ENCODE measurements around the gene P2RX1. TPM values are rescaled to one million over a fixed set of nuclear protein-coding genes. Genes with fewer than 3 reads are reported as not detected.

P2RX1 gene
- total and polyA plus RNA-seq, 2 experiments from 2014 or later = 3.2 to 3.6 TPM

- no peak for TF ChIP-seq CTCF (IDR thresholded peaks at IDR 0.05; ENCODE audit: low read depth, low read length)
- no peaks in the 10 kb centered on the region for H3K27me3 ChIP-seq
- H3K4me1 ChIP-seq (ENCODE audit: low read depth) = no peaks in the 10 kb centered on the region
- no peaks in the 10 kb centered on the region for H3K36me3 ChIP-seq
- H3K27ac ChIP-seq = no peak overlapping the region
- no peak for DNase-seq (ENCODE audit: low read depth in 1 of 2, low spot score in 1 of 2)
- no peak overlapping the region for H3K4me3 ChIP-seq
- no peaks in the 10 kb centered on the region for H3K9me3 ChIP-seq (ENCODE audit: low read depth)
Observed at GRCh38 chr17:3875317-3875716, 40.9 kb downstream of the P2RX1 start.

GRCh38 chr17:3873862-3874261, 42.4 kb downstream of the P2RX1 start:
- Histone ChIP-seq H3K4me3 (no peak overlapping the region), H3K27me3 (no peaks in the 10 kb centered on the region), H3K9me3 (ENCODE audit: low read depth) (no peaks in the 10 kb centered on the region), H3K36me3 (no peaks in the 10 kb centered on the region), H3K27ac (no peak overlapping the region), H3K4me1 (ENCODE audit: low read depth) (no peaks in the 10 kb centered on the region)
- DNase-seq (ENCODE audit: low read depth in 1 of 2, low spot score in 1 of 2) = no peak
- no peak for TF ChIP-seq CTCF (IDR thresholded peaks at IDR 0.05; ENCODE audit: low read depth, low read length)

GRCh38 chr17:3870871-3871306, 45.4 kb downstream of the P2RX1 start:
- H3K27ac ChIP-seq = no peak overlapping the region
- no peaks in the 10 kb centered on the region for H3K4me1 ChIP-seq (ENCODE audit: low read depth)
- TF ChIP-seq CTCF (IDR thresholded peaks at IDR 0.05; ENCODE audit: low read depth, low read length) = no peak
- no peak overlapping the region for H3K4me3 ChIP-seq
- no peaks in the 10 kb centered on the region for H3K27me3 ChIP-seq
- no peaks in the 10 kb centered on the region for H3K36me3 ChIP-seq
- peak; percentile 70 for DNase-seq (ENCODE audit: low read depth in 1 of 2, low spot score in 1 of 2)
- no peaks in the 10 kb centered on the region for H3K9me3 ChIP-seq (ENCODE audit: low read depth)

- no peak for DNase-seq (ENCODE audit: low read depth in 1 of 2, low spot score in 1 of 2)
- Histone ChIP-seq H3K4me3 (no peak overlapping the region), H3K27ac (no peak overlapping the region), H3K36me3 (no peaks in the 10 kb centered on the region), H3K4me1 (ENCODE audit: low read depth) (no peaks in the 10 kb centered on the region), H3K9me3 (ENCODE audit: low read depth) (no peaks in the 10 kb centered on the region), H3K27me3 (no peaks in the 10 kb centered on the region)
- no peak for TF ChIP-seq CTCF (IDR thresholded peaks at IDR 0.05; ENCODE audit: low read depth, low read length)
Observed at GRCh38 chr17:3867606-3868005, 48.7 kb downstream of the P2RX1 start.

- Histone ChIP-seq H3K36me3 (no peaks in the 10 kb centered on the region), H3K27ac (no peak overlapping the region), H3K27me3 (no peaks in the 10 kb centered on the region), H3K4me1 (ENCODE audit: low read depth) (no peaks in the 10 kb centered on the region), H3K9me3 (ENCODE audit: low read depth) (no peaks in the 10 kb centered on the region), H3K4me3 (no peak overlapping the region)
- TF ChIP-seq CTCF (IDR thresholded peaks at IDR 0.05; ENCODE audit: low read depth, low read length) = no peak
- DNase-seq (ENCODE audit: low read depth in 1 of 2, low spot score in 1 of 2) = no peak
Observed at GRCh38 chr17:3867106-3867505, 49.2 kb downstream of the P2RX1 start.

GRCh38 chr17:3866276-3866675, 50.0 kb downstream of the P2RX1 start:
- no peaks in the 10 kb centered on the region for H3K9me3 ChIP-seq (ENCODE audit: low read depth)
- no peaks in the 10 kb centered on the region for H3K36me3 ChIP-seq
- H3K27ac ChIP-seq = no peak overlapping the region
- H3K27me3 ChIP-seq = no peaks in the 10 kb centered on the region
- DNase-seq (ENCODE audit: low read depth in 1 of 2, low spot score in 1 of 2) = no peak
- no peak for TF ChIP-seq CTCF (IDR thresholded peaks at IDR 0.05; ENCODE audit: low read depth, low read length)
- H3K4me1 ChIP-seq (ENCODE audit: low read depth) = no peaks in the 10 kb centered on the region
- H3K4me3 ChIP-seq = no peak overlapping the region
